ENCODE data around the gene UBE2E3. TPM values are rescaled to one million over a fixed set of nuclear protein-coding genes. Genes with fewer than 3 reads are reported as not detected.

The UBE2E3 gene
- total and polyA plus RNA-seq, 2 of the 13 experiments (the other 11 are each of a cell fraction or from before 2014, with no cell fraction given), result 45.7 to 92.6 TPM

GRCh38 chr2:180980106-180980942 lies at the start of gene UBE2E3 (continued):
- peak; percentile 65 for TF ChIP-seq ZNF574 (CRISPR knock-in tag; IDR thresholded peaks at IDR 0.05)
- no peak for TF ChIP-seq CREBL2 (CRISPR knock-in tag; IDR thresholded peaks at IDR 0.05; ENCODE audit: borderline replicate concordance)
- no peak for TF ChIP-seq NFIB (CRISPR knock-in tag; IDR thresholded peaks at IDR 0.05; ENCODE audit: borderline replicate concordance)
- TF ChIP-seq HES4 (CRISPR knock-in tag; IDR thresholded peaks at IDR 0.05; ENCODE audit: borderline replicate concordance), result peak; percentile 73; the same call in 1 of the 2 replicates
- TF ChIP-seq ARHGAP35 (CRISPR knock-in tag; IDR thresholded peaks at IDR 0.05; ENCODE audit: borderline replicate concordance), result peak; percentile 83; the same call in 1 of the 2 replicates
- TF ChIP-seq NCOA1 (CRISPR knock-in tag; IDR thresholded peaks at IDR 0.05), result no peak
- TF ChIP-seq ETV5 (CRISPR knock-in tag; IDR thresholded peaks at IDR 0.05; ENCODE audit: borderline replicate concordance), result peak; percentile 88
- TF ChIP-seq KDM2A (CRISPR knock-in tag; IDR thresholded peaks at IDR 0.05; ENCODE audit: borderline replicate concordance, low read depth), result peak; percentile 83; the same call in 1 of the 2 replicates
- TF ChIP-seq PAWR (CRISPR knock-in tag; IDR thresholded peaks at IDR 0.05; ENCODE audit: borderline replicate concordance), result no peak
- no peak for TF ChIP-seq ZNF17 (CRISPR knock-in tag; IDR thresholded peaks at IDR 0.05)
- peak; percentile 87 for TF ChIP-seq RBFOX2 (IDR thresholded peaks at IDR 0.05; ENCODE audit: low read depth, low read length)
- TF ChIP-seq ZHX1 (CRISPR knock-in tag; IDR thresholded peaks at IDR 0.05; ENCODE audit: low read depth), result peak; percentile 51; the same call in 1 of the 2 replicates
- TF ChIP-seq ZNF33B (CRISPR knock-in tag; IDR thresholded peaks at IDR 0.05), result no peak
- peak; percentile 78; the same call in 1 of the 2 replicates for TF ChIP-seq BCL3 (CRISPR knock-in tag; IDR thresholded peaks at IDR 0.05)
- peak; percentile 69; the same call in 1 of the 2 replicates for TF ChIP-seq ZNF430 (CRISPR knock-in tag; IDR thresholded peaks at IDR 0.05)
